Kidney (tissue), 14 donors: ENCODE measurements around the gene CD177. TPM values are rescaled to one million over a fixed set of nuclear protein-coding genes. Genes with fewer than 3 reads are reported as not detected.
A peak's percentile ranks its signal among the peaks of the same experiment; 100 is the strongest.
"Not testable (repeated sequence)": the region's sequence is repeated elsewhere in the genome, so short reads cannot be mapped to it uniquely, and the experiment has no call there.

ENCODE experiments used
- DNase-seq, 5 donors: peaks; one replicate each; pipeline ENCODE4 v3.0.0-alpha.2; 2013 to 2020
- FAIRE-seq: peaks from 2 replicates; lab custom pipeline; 2012; peaks lifted over from hg19 to GRCh38; lab: Jason Lieb, UNC
- H3K27ac ChIP-seq, 2 donors: one replicate each; pipeline ENCODE4 v1.7.0; 2013; ENCODE audit warnings: low read depth in 2 of 2, low read length in 2 of 2, inconsistent platforms in 1 of 2
- H3K27me3 ChIP-seq: one replicate; pipeline ENCODE4 v1.7.1; 2013; ENCODE audit warnings: low read length, inconsistent platforms; ENCODE audit not compliant: control insufficient read depth, insufficient read depth
- H3K36me3 ChIP-seq, 3 donors: one replicate each; pipeline versions ENCODE4 v1.7.0 to v1.7.1; 2013; ENCODE audit warnings: low read length in 3 of 3, control low read depth in 1 of 3, inconsistent platforms in 1 of 3; ENCODE audit not compliant: insufficient read depth in 3 of 3, control insufficient read depth in 2 of 3
- H3K4me1 ChIP-seq, 3 donors: one replicate each; pipeline versions ENCODE4 v1.7.0 to v1.7.1; 2013; ENCODE audit warnings: low read length in 3 of 3, inconsistent platforms in 1 of 3, low read depth in 1 of 3; ENCODE audit not compliant: control insufficient read depth in 2 of 3, insufficient read depth in 2 of 3
- H3K4me3 ChIP-seq, 3 donors: one replicate each; pipeline versions ENCODE4 v1.7.0 to v1.8.1; 2013; ENCODE audit warnings: low read length in 3 of 3, control low read depth in 1 of 3, inconsistent platforms in 1 of 3
- H3K9ac ChIP-seq, 3 donors: one replicate each; pipeline versions ENCODE4 v1.7.0 to v1.7.1; 2013; ENCODE audit warnings: low read length in 3 of 3, control low read depth in 1 of 3, inconsistent platforms in 1 of 3
- H3K9me3 ChIP-seq, 3 donors: one replicate each; pipeline versions ENCODE4 v1.7.0 to v1.7.1; 2013; ENCODE audit warnings: low read length in 3 of 3, control low read depth in 1 of 3, inconsistent platforms in 1 of 3; ENCODE audit not compliant: control insufficient read depth in 2 of 3, insufficient read depth in 1 of 3
- intact Hi-C: fragments of 100-400 bp; cut with DNase I; formaldehyde crosslinking; loops from one replicate; pipeline ENCODE4 v1.11.1; 2022
- polyA plus RNA-seq: library from polyadenylated mRNA; stranded (reverse); fragments of 350-450 nt; fragmentation: Illumina TruSeq; extraction: RNeasy Lipid Tissue Mini Kit (QIAGEN cat#74804); gene quantifications from one replicate; pipeline ENCODE4 v1.2.3, GENCODE V29; 2014; ENCODE audit warnings: low read depth, low replicate concordance; ENCODE audit not compliant: insufficient read depth
- total RNA-seq: library from RNA; stranded (reverse); fragmentation: NEBNext Ultra II Directional; extraction: Animal tissue kit (Norgen Biotek cat#: 25700); gene quantifications from one replicate; pipeline ENCODE4 v1.2.1, GENCODE V29; 2021
- TF ChIP-seq, protein P1 (sequence below): IDR thresholded peaks from 3 replicates; pipeline ENCODE4 v1.5.1; 2012; ENCODE audit warnings: mild to moderate bottlenecking, moderate library complexity, borderline replicate concordance; ENCODE audit not compliant: insufficient read depth; ENCODE audit errors: extremely low read depth
- donor health status: control.
- donor health status: control.
- donor health status: control.
- donor health status: control.
- donor health status: control.
- donor health status: DM: yes; HTN: yes; CAD: no.
- donor health status: Normal renal cell carcinoma (clear cell type).

The CD177 gene
- total and polyA plus RNA-seq, 2 donors from 2014 or later: 0.17 to 0.66 TPM

- H3K27me3 ChIP-seq, DNase-seq, H3K4me1 ChIP-seq, H3K9me3 ChIP-seq, FAIRE-seq, H3K9ac ChIP-seq, intact Hi-C loops, H3K4me3 ChIP-seq, H3K27ac ChIP-seq, H3K36me3 ChIP-seq: not testable (repeated sequence)
These were observed 3.7 kb upstream of the CD177 start for GRCh38 chr19:43349813-43350212.

GRCh38 chr19:43351998-43352746, 1.3 kb upstream of the CD177 start:
- Histone ChIP-seq H3K9ac (no peak overlapping the region), H3K36me3 (no peaks in the 10 kb centered on the region), H3K9me3 (no peaks in the 10 kb centered on the region), H3K4me3 (no peak overlapping the region), H3K4me1 (no peaks in the 10 kb centered on the region), H3K27me3 (no peaks in the 10 kb centered on the region), H3K27ac (no peak overlapping the region)
- TF ChIP-seq, protein P1, sequence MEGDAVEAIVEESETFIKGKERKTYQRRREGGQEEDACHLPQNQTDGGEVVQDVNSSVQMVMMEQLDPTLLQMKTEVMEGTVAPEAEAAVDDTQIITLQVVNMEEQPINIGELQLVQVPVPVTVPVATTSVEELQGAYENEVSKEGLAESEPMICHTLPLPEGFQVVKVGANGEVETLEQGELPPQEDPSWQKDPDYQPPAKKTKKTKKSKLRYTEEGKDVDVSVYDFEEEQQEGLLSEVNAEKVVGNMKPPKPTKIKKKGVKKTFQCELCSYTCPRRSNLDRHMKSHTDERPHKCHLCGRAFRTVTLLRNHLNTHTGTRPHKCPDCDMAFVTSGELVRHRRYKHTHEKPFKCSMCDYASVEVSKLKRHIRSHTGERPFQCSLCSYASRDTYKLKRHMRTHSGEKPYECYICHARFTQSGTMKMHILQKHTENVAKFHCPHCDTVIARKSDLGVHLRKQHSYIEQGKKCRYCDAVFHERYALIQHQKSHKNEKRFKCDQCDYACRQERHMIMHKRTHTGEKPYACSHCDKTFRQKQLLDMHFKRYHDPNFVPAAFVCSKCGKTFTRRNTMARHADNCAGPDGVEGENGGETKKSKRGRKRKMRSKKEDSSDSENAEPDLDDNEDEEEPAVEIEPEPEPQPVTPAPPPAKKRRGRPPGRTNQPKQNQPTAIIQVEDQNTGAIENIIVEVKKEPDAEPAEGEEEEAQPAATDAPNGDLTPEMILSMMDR: no peak
- intact Hi-C loops: no loop called here
- FAIRE-seq (no peak), DNase-seq (no peak)

- H3K9me3 ChIP-seq: no peaks in the 10 kb centered on the region
- H3K27me3 ChIP-seq: no peaks in the 10 kb centered on the region
- H3K4me1 ChIP-seq: no peaks in the 10 kb centered on the region
- DNase-seq (peak in 4 of 5 donors; percentile 32 to 48 (median 40)), FAIRE-seq (no peak)
- H3K4me3 ChIP-seq: no peak overlapping the region
- H3K9ac ChIP-seq: no peak overlapping the region
- no peaks in the 10 kb centered on the region for H3K36me3 ChIP-seq
- TF ChIP-seq, protein P1: no peak
- no peak overlapping the region for H3K27ac ChIP-seq
- intact Hi-C loops: no loop called here
These were observed 780 bp downstream of the CD177 start for GRCh38 chr19:43354305-43354627.

- intact Hi-C loops, H3K4me3 ChIP-seq, DNase-seq, H3K9me3 ChIP-seq, FAIRE-seq, H3K27ac ChIP-seq, H3K9ac ChIP-seq, H3K36me3 ChIP-seq, H3K27me3 ChIP-seq, H3K4me1 ChIP-seq: not testable (repeated sequence)
These were observed 3.3 kb downstream of the CD177 start for GRCh38 chr19:43356749-43357148.
